Measurements from ENCODE around the gene INTS11.

The INTS11 gene

DNA sequence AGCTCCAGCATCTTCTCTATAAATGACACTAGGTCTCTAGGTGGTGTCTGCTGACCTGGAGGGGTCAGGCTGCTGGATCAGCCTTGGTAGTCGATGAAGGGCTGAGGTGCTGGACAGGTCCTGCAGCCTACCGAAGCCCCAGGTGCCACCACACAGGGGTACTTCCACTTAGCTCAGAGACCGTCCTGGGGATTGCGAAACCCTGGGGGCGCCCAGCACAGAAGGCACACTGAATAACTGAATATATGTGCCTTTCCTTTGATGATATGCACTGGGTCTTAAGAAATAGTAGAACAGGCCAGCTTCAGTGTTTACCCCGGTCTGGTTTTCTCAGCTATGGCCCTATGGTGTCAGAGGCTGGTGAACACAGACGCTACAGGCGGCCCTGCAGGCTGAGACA, 61.7 kb downstream of the INTS11 start:
- no peak for DNase-seq (ENCODE audit: low spot score)

DNA sequence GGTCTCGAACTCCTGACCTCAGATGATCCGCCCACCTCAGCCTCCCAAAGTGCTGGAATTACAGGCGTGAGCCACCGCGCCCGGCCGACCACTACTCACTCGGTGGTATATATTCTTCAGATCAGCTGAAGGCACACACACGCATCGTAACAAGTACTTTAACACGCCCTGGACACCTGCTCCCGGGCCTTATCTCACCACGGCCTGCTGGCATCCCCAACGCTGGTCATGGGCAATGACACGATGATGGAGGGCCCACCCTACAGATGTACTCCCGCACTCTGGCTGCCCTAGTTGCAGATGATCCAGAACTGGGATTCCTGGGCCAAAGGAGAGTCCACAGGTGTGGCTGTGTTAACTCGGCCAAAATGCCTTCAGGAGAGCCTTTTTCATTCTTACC, 62.4 kb downstream of the INTS11 start:
- DNase-seq (ENCODE audit: low spot score), result no peak

All from iPS-NIHi11 (cell line).